Ascending aorta (tissue), 2 donors: ENCODE results near the gene SRM. TPM values are rescaled to one million over a fixed set of nuclear protein-coding genes. Genes with fewer than 3 reads are reported as not detected.
"Not testable (repeated sequence)": the region's sequence is repeated elsewhere in the genome, so short reads cannot be mapped to it uniquely, and the experiment has no call there.

Source experiments
- DNase-seq, 2 donors: peaks; one replicate each; pipeline ENCODE4 v3.0.0-alpha.2; 2019; ENCODE audit warnings: low spot score in 2 of 2
- H3K27ac ChIP-seq, 2 donors: fragments of 200-600 bp; sonication (generic); one replicate each; pipeline ENCODE4 v1.5.1; 2016 to 2017; ENCODE audit warnings: mild to moderate bottlenecking in 1 of 2
- H3K27me3 ChIP-seq: fragments of 200-600 bp; sonication (generic); one replicate; pipeline ENCODE4 v1.5.1; 2017
- H3K36me3 ChIP-seq, 2 donors: fragments of 200-600 bp; sonication (generic); one replicate each; pipeline ENCODE4 v1.5.1; 2016
- H3K4me1 ChIP-seq, 2 donors: fragments of 200-600 bp; sonication (generic); one replicate each; pipeline ENCODE4 v1.5.1; 2016 to 2017; ENCODE audit warnings: mild to moderate bottlenecking in 1 of 2
- H3K4me3 ChIP-seq, 2 donors: fragments of 200-600 bp; sonication (generic); one replicate each; pipeline ENCODE4 v1.5.1; 2016 to 2017; ENCODE audit warnings: mild to moderate bottlenecking in 1 of 2
- H3K9me3 ChIP-seq, 2 donors: fragments of 200-600 bp; sonication (generic); one replicate each; pipeline ENCODE4 v1.5.1; 2016
- intact Hi-C: fragments of 100-400 bp; cut with DNase I; formaldehyde crosslinking; loops from one replicate; pipeline ENCODE4 v1.15.1; 2023
- total RNA-seq: library from RNA; depleted of rRNA; stranded (reverse); fragments of >200 nt; gene quantifications from one replicate; pipeline ENCODE4 v1.1.0, GENCODE V29; 2016
- TF ChIP-seq, protein P1 (sequence below), 3 experiments: fragments of 200-600 bp in 2 of 3; fragments of 450-650 bp in 1 of 3; sonication (generic) in 2 of 3; IDR thresholded peaks; one replicate each; pipeline ENCODE4 v1.5.1; 2016 to 2019; ENCODE audit warnings: antibody characterized with exemption in 3 of 3, mild to moderate bottlenecking in 1 of 3, moderate library complexity in 1 of 3

The SRM gene
- total RNA-seq, 1 donor from 2014 or later: 175 TPM

DNA sequence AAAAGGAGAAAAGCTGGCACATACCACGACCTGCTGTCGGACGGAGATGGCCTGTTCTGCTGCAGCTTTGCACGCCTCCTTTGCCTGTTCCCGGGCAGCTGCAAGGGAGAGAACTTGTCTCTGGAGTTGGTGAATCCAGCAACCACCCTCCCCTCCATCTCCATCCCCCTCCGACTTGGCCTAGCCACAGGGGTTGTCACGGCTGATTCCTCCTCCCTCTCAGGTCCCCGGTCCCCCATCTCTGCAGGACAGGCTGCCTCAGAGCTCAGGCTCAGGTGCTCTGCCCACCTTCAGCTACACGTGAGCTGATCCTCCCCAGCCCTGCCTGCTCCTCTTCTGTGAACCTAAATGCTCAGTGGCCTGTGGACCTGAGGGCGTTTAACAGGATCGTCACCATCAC lies 11.1 kb upstream of the SRM start:
- peaks cover 86 to 100% of the 10 kb centered on the region in 2 donors for H3K36me3 ChIP-seq
- intact Hi-C loops: no loop called here
- H3K27ac ChIP-seq: no peak overlapping the region
- TF ChIP-seq, protein P1, sequence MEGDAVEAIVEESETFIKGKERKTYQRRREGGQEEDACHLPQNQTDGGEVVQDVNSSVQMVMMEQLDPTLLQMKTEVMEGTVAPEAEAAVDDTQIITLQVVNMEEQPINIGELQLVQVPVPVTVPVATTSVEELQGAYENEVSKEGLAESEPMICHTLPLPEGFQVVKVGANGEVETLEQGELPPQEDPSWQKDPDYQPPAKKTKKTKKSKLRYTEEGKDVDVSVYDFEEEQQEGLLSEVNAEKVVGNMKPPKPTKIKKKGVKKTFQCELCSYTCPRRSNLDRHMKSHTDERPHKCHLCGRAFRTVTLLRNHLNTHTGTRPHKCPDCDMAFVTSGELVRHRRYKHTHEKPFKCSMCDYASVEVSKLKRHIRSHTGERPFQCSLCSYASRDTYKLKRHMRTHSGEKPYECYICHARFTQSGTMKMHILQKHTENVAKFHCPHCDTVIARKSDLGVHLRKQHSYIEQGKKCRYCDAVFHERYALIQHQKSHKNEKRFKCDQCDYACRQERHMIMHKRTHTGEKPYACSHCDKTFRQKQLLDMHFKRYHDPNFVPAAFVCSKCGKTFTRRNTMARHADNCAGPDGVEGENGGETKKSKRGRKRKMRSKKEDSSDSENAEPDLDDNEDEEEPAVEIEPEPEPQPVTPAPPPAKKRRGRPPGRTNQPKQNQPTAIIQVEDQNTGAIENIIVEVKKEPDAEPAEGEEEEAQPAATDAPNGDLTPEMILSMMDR (IDR thresholded peaks at IDR 0.05): no peak
- H3K4me1 ChIP-seq: no peaks in the 10 kb centered on the region
- H3K4me3 ChIP-seq: no peak overlapping the region
- DNase-seq: no peak
- H3K27me3 ChIP-seq: no peaks in the 10 kb centered on the region
- no peaks in the 10 kb centered on the region for H3K9me3 ChIP-seq

DNA sequence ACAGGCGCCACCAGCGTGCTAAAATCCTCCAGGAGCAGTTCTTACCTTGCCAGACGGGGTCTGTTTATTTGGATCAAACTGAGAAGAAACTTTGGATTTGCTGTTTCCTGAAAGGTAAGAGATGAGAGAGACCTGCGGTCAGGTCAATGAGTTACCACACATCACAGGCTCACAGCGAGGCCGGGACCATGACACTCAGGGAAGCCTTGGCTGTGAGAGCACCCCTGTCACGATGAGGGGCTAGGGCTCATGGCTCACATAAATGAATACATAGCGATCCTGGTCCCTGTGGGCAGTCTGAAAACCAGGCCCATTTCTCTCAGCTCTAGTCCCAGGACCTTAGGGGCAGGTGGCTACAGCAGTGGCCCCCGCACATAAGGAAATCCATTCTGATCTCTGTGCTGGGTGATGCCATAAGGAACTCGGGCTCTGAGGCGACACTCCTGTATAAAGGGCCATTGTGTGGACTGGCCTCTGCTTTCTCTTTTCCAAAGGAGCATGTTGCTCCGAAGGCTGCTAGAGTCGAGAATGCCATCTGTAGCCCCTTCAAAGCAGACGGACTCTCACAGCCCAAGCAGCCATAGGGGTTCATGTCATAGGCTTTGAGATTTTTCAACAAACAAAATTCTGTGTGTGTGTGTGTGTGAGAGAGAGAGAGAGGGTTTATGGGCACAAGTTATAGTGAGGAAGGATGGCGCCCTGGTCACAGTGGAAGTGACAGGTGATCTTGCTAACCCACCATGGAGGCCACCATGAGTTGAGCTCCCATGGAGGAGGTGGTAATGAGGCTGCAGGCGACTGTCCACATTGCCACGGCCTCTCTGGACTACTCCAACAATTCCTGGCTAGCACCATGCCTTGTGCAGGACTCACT lies 9.0 kb upstream of the SRM start:
- Histone ChIP-seq H3K27ac (no peak overlapping the region), H3K4me3 (no peak overlapping the region), H3K9me3 (no peaks in the 10 kb centered on the region), H3K4me1 (no peaks in the 10 kb centered on the region), H3K27me3 (no peaks in the 10 kb centered on the region), H3K36me3 (peaks cover 78 to 95% of the 10 kb centered on the region in 2 donors)
- TF ChIP-seq, protein P1 (IDR thresholded peaks at IDR 0.05): no peak
- no peak for DNase-seq
- intact Hi-C loops: no loop called here

DNA sequence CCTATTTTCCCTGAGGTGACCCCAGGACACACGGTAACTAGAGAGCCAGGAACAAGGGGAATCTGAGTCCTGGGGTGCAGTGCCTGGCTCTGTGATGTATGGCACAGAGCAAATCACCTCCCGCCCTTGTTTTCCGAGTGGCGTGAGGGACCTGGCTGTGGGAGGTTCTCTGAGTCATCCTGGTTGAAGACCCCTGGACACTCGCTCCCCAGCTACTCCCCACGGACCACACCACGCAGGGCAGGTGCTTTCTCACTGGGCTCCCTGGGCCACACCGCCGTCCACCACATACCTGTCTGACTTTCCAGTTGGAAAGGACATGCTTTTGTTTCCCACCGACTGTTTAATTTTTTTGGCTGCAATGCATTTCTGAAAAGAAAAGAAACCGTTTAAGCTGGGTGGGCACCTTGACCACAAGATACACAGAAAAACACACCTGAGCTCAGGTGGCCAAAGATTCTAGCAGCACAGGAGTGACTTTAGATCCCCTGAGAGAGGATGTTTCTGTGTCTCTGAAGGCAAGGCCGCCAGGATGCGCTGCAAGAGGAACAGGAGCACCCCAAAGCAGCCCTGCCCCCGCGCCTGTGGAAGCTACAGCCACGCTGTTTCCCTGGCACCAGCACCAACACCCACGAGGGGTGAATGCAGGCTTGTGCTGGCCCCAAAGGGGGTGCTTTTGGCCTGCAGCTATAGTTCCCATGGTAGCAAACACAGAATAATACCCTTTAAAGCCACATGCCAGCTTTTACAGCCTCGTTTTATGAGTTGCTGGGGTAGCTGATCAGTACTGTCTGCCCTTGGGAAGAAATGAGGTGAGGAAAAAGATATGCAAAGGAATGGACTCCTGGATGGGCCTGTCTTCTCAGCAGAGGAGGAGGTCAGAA lies 8.1 kb upstream of the SRM start:
- Histone ChIP-seq H3K27me3 (no peaks in the 10 kb centered on the region), H3K4me1 (no peaks in the 10 kb centered on the region), H3K4me3 (no peak overlapping the region), H3K27ac (no peak overlapping the region), H3K36me3 (peaks cover 70 to 86% of the 10 kb centered on the region in 2 donors), H3K9me3 (no peaks in the 10 kb centered on the region)
- intact Hi-C loops: no loop called here
- DNase-seq: no peak
- TF ChIP-seq, protein P1 (IDR thresholded peaks at IDR 0.05): no peak

DNA sequence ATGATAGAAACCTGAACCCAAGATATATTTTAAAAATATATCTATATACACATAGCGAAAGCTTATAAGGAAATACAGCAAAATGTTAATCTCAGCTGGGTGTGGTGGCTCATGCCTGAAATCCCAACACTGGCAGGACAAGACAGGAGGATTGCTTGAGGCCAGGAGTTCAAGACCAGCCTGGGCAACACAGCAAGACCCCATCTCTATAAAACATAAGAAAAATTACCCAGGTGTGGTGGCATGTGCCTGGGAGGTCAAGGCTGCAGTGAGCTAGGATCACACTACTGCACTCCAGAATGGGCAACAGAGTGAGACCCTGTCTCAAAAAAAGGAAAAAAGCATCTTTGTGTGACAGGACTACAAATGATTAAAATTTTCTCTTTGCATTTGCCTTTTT lies 6.0 kb upstream of the SRM start:
- Histone ChIP-seq H3K27me3 (no peaks in the 10 kb centered on the region), H3K27ac (no peak overlapping the region), H3K4me1 (peaks cover 4 to 8% of the 10 kb centered on the region in 2 donors), H3K4me3 (no peak overlapping the region), H3K9me3 (no peaks in the 10 kb centered on the region), H3K36me3 (peaks cover 53 to 64% of the 10 kb centered on the region in 2 donors)
- TF ChIP-seq, protein P1 (IDR thresholded peaks at IDR 0.05): no peak
- no peak for DNase-seq
- intact Hi-C loops: no loop called here

DNA sequence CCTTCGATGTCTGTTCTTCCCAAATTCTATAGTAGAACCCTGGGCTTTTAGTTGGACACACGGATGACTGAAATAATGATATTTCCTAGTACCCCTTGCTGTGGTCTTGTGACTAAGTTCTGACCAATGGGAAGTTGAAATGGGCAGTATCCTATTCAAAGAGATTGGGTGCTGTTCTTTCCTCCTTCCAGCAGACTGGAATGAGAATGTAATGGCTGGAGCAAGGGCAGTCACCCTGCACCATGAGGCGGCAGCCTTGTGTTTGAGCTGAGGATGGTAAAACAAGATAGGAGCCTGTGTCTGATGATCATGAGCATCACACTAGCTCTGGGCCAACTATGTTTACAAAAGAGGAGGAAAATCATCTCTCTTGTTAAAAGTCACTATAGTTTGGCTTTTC lies 5.1 kb upstream of the SRM start:
- H3K9me3 ChIP-seq: no peaks in the 10 kb centered on the region
- no peaks in the 10 kb centered on the region for H3K27me3 ChIP-seq
- DNase-seq: no peak
- H3K4me1 ChIP-seq: peaks cover 5 to 10% of the 10 kb centered on the region in 2 donors
- H3K27ac ChIP-seq: no peak overlapping the region
- intact Hi-C loops: no loop called here
- TF ChIP-seq, protein P1 (IDR thresholded peaks at IDR 0.05): no peak
- H3K36me3 ChIP-seq: peaks cover 52 to 56% of the 10 kb centered on the region in 2 donors
- no peak overlapping the region for H3K4me3 ChIP-seq

DNA sequence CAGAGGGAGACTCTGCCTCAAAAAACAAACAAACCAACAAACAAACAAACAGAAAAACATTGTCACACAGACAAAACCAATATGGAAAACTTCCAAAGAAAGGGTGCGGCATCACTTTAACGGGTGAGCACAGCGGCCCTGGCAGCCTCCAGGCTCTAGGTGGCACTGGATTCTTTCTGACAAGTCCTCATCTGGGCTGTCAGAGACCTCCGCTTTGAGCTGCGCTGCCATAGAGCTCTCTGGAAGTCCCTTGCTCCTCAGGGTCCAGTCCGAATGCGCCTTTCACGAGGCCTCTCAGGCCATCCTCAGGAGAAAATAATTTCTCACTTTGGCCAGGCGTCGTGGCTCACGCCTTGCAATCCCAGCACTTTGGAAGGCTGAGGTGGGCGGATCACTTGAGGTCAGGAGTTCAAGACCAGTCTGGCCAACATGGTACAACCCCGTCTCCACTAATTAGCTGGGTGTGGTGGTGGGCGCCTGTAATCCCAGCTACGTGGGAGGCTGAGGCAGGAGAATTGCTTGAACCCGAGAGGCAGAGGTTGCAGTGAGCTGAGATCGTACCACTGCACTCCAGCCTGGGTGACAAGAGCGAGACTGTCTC lies 4.2 kb upstream of the SRM start:
- H3K27me3 ChIP-seq, H3K9me3 ChIP-seq, DNase-seq, H3K27ac ChIP-seq, H3K4me3 ChIP-seq, intact Hi-C loops: not testable (repeated sequence)
- H3K36me3 ChIP-seq: peaks cover 43 to 47% of the 10 kb centered on the region in 2 donors
- H3K4me1 ChIP-seq: peaks cover 5 to 13% of the 10 kb centered on the region in 2 donors
